ENCODE data around the gene FAM237B.

DNA sequence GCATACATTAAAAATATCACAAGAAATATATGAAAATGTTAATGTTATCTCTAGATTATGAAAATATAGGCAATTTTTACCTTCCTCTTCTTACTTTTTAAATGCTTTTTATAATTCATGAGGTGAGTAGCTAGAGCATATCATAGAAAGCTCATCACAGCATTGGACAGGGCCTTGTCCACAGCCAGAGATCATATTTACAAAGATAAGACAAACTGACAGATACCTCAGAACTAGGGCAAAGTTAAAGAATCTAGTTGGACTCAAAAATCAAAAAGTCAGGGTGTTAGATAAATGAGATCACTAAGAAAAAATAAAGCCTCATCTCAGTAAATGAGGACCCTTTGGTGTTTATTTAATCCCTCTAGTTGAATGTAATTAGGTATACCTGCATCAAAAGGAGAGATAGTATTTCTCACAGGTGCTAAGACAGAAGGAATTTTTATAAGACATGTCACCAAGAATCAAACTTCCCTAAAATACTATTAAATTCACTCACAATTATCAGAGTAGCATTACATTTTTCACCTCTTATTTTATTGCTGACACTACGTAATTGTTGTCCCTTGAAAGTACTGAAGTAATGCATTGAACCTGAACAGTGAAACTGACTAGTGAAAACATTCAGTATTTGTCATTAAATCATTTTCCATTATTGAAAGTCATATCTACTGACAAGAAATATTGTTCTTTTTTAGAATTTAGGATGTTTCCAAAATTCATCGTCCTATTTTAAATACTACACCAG, 50.5 kb downstream of the FAM237B start:
- TF ChIP-seq, protein P1, sequence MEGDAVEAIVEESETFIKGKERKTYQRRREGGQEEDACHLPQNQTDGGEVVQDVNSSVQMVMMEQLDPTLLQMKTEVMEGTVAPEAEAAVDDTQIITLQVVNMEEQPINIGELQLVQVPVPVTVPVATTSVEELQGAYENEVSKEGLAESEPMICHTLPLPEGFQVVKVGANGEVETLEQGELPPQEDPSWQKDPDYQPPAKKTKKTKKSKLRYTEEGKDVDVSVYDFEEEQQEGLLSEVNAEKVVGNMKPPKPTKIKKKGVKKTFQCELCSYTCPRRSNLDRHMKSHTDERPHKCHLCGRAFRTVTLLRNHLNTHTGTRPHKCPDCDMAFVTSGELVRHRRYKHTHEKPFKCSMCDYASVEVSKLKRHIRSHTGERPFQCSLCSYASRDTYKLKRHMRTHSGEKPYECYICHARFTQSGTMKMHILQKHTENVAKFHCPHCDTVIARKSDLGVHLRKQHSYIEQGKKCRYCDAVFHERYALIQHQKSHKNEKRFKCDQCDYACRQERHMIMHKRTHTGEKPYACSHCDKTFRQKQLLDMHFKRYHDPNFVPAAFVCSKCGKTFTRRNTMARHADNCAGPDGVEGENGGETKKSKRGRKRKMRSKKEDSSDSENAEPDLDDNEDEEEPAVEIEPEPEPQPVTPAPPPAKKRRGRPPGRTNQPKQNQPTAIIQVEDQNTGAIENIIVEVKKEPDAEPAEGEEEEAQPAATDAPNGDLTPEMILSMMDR (IDR thresholded peaks at IDR 0.05), result no peak
- TF ChIP-seq POLR2A (IDR thresholded peaks at IDR 0.05), result no peak
